Lung (tissue), 12 donors: Measurements from ENCODE around the gene SSC5D. TPM values are rescaled to one million over a fixed set of nuclear protein-coding genes. Genes with fewer than 3 reads are reported as not detected.
A peak's percentile ranks its signal among the peaks of the same experiment; 100 is the strongest.

Experiments
- ATAC-seq: fragments of 200-7000 bp; cut with Tn5 transposase; one replicate; pipeline ENCODE4 v1.9.1; 2020; ENCODE audit warnings: moderate number of reproducible peaks; ENCODE audit not compliant: insufficient read depth, low FRiP score
- DNase-seq, 3 donors: peaks; one replicate each; pipeline ENCODE4 v3.0.0-alpha.2; 2013 to 2017
- H3K27ac ChIP-seq, 2 donors: one replicate each; pipeline ENCODE4 v1.5.1; 2013; ENCODE audit warnings: mild to moderate bottlenecking in 2 of 2, moderate library complexity in 2 of 2, control low read depth in 1 of 2, inconsistent platforms in 1 of 2, low read depth in 1 of 2, low read length in 1 of 2
- H3K27me3 ChIP-seq, 3 donors: one replicate each; pipeline ENCODE4 v1.5.1; 2013; ENCODE audit warnings: low read length in 2 of 3; ENCODE audit not compliant: control insufficient read depth in 3 of 3, insufficient read depth in 3 of 3
- H3K36me3 ChIP-seq, 4 donors: one replicate each; pipeline ENCODE4 v1.5.1; 2013; ENCODE audit warnings: low read length in 4 of 4, mild to moderate bottlenecking in 1 of 4, moderate library complexity in 1 of 4; ENCODE audit not compliant: control insufficient read depth in 4 of 4, insufficient read depth in 4 of 4
- H3K4me1 ChIP-seq, 5 donors: one replicate each; pipeline ENCODE4 v1.5.1; 2013; ENCODE audit warnings: low read length in 5 of 5, mild to moderate bottlenecking in 2 of 5, moderate library complexity in 1 of 5; ENCODE audit not compliant: control insufficient read depth in 5 of 5, insufficient read depth in 5 of 5
- H3K4me3 ChIP-seq: one replicate; pipeline ENCODE4 v1.5.1; 2013; ENCODE audit warnings: mild to moderate bottlenecking, control low read depth, moderate library complexity
- H3K9ac ChIP-seq, 2 donors: one replicate each; pipeline ENCODE4 v1.5.1; 2013; ENCODE audit warnings: low read length in 2 of 2, control low read depth in 1 of 2; ENCODE audit not compliant: insufficient read depth in 1 of 2
- H3K9me3 ChIP-seq, 4 donors: one replicate each; pipeline ENCODE4 v1.5.1; 2013; ENCODE audit warnings: low read length in 3 of 4, mild to moderate bottlenecking in 1 of 4, moderate library complexity in 1 of 4; ENCODE audit not compliant: control insufficient read depth in 4 of 4, insufficient read depth in 3 of 4
- CTCF ChIP-seq: IDR thresholded peaks from 2 replicates; pipeline ENCODE4 v1.5.1; 2012; ENCODE audit warnings: mild to moderate bottlenecking; ENCODE audit errors: control extremely low read depth, extremely low read depth
- WGBS, 2 donors: extraction: QIAGEN DNeasy Blood & Tissue Kit; methylation state at CpG; one replicate each; pipeline ENCODE4 v1.1.7; 2013; 5-methylcytosine and 5-hydroxymethylcytosine counted together
- polyA plus RNA-seq, 2 donors: library from polyadenylated mRNA; stranded (reverse); fragments of 200-250 nt; gene quantifications; one replicate each; pipeline ENCODE4 v1.2.1, GENCODE V29; 2013
- total RNA-seq, 2 donors: library from RNA; depleted of rRNA in 1 of 2; stranded (reverse); fragments of >200 nt in 1 of 2; gene quantifications; one replicate each; pipeline ENCODE4 v1.2.1, GENCODE V29; 2014 to 2021
- donor health status: control.
- donor health status: control.
- donor health status: Bipolar disorder and iron deficiency.
- donor health status: healthy.
- donor health status: DM: yes; HTN: yes; CAD: no.

The SSC5D gene
- total and polyA plus RNA-seq, 4 donors = 0.66 to 8.4 (median 4.4) TPM

GRCh38 chr19:55488986-55489710, 912 bp downstream of the SSC5D start:
- H3K36me3 ChIP-seq = no peaks in the 10 kb centered on the region
- H3K4me1 ChIP-seq = peaks cover 3 to 50% (median 14%) of the 10 kb centered on the region in 5 donors
- H3K4me3 ChIP-seq = no peak overlapping the region
- TF ChIP-seq CTCF = no peak
- no peaks in the 10 kb centered on the region for H3K9me3 ChIP-seq
- WGBS, 2 donors = 64 to 70% methylated on average over 35 to 36 of the region's 36 CpGs
- peaks cover 0 to 3% (median 0%) of the 10 kb centered on the region in 3 donors for H3K27me3 ChIP-seq
- no peak overlapping the region for H3K27ac ChIP-seq
- DNase-seq (peak in 1 of 3 donors; percentile 22), ATAC-seq (no peak)
- H3K9ac ChIP-seq = no peak overlapping the region

GRCh38 chr19:55489711-55490477, 1.7 kb downstream of the SSC5D start:
- WGBS, 2 donors = 68 to 70% methylated on average over 19 to 21 of the region's 21 CpGs
- peaks cover 0 to 2% (median 0%) of the 10 kb centered on the region in 4 donors for H3K9me3 ChIP-seq
- H3K27ac ChIP-seq = no peak overlapping the region
- H3K4me1 ChIP-seq = peaks cover 0 to 46% (median 12%) of the 10 kb centered on the region in 5 donors
- H3K27me3 ChIP-seq = peaks cover 0 to 3% (median 0%) of the 10 kb centered on the region in 3 donors
- TF ChIP-seq CTCF = no peak
- ATAC-seq (no peak), DNase-seq (no peak)
- no peak overlapping the region for H3K9ac ChIP-seq
- no peaks in the 10 kb centered on the region for H3K36me3 ChIP-seq
- H3K4me3 ChIP-seq = no peak overlapping the region

GRCh38 chr19:55490478-55491432, 2.5 kb downstream of the SSC5D start:
- Histone ChIP-seq H3K27me3 (peaks cover 0 to 3% (median 0%) of the 10 kb centered on the region in 3 donors), H3K9ac (no peak overlapping the region), H3K36me3 (no peaks in the 10 kb centered on the region), H3K4me1 (peaks cover 0 to 41% (median 11%) of the 10 kb centered on the region in 5 donors), H3K4me3 (no peak overlapping the region), H3K27ac (no peak overlapping the region), H3K9me3 (peaks cover 0 to 2% (median 0%) of the 10 kb centered on the region in 4 donors)
- 79 to 80% methylated on average over 50 to 52 of the region's 52 CpGs for WGBS, 2 donors
- ATAC-seq = no peak
- TF ChIP-seq CTCF = no peak
- DNase-seq = peak in 1 of 3 donors; percentile 10
